B cell (primary cell): Measurements from ENCODE around the gene RPL10. TPM values are rescaled to one million over a fixed set of nuclear protein-coding genes. Genes with fewer than 3 reads are reported as not detected.

ENCODE experiments used
- ATAC-seq: fragments of 200-7000 bp; cut with Tn5 transposase; one replicate; pipeline ENCODE4 v1.10.0; 2021; ENCODE audit warnings: low read depth, mild to moderate bottlenecking, moderate number of reproducible peaks, moderate library complexity
- CTCF ChIA-PET: fragments of 350-600 bp; sonication (Branson Sonifier 250); formaldehyde crosslinking; loops from one replicate; lab custom pipeline; 2021; ENCODE audit warnings: antibody characterized with exemption, inconsistent platforms; lab: Charles Lee
- POLR2A ChIA-PET: fragments of 350-600 bp; sonication (Branson Sonifier 250); formaldehyde crosslinking; loops from one replicate; lab custom pipeline; 2021; ENCODE audit warnings: antibody characterized with exemption; lab: Charles Lee
- DNase-seq: peaks from one replicate; pipeline ENCODE4 v3.0.0; 2013
- H2AFZ ChIP-seq: 2 replicates; pipeline ENCODE4 v1.6.1; 2012; ENCODE audit warnings: mild to moderate bottlenecking, low read depth, low read length; ENCODE audit not compliant: insufficient read depth, poor library complexity, severe bottlenecking
- H3K27ac ChIP-seq, 2 donors: 1 replicate in 1 of 2; 2 replicates in 1 of 2; pipeline ENCODE4 v1.5.1; 2012 to 2013; ENCODE audit warnings: low read length in 2 of 2, mild to moderate bottlenecking in 2 of 2, moderate library complexity in 1 of 2
- H3K27me3 ChIP-seq, 4 experiments: fragments of 200-600 bp in 1 of 4; sonication (generic) in 1 of 4; replicated peaks in 1 of 4; 1 replicate in 2 of 4; 2 replicates in 2 of 4; pipeline versions ENCODE4 v1.6.1 to v1.7.0; 2013 to 2016; ENCODE audit warnings: low read length in 3 of 4, mild to moderate bottlenecking in 2 of 4, mixed read lengths in 1 of 4, moderate library complexity in 1 of 4; ENCODE audit not compliant: insufficient read depth in 4 of 4, control insufficient read depth in 3 of 4; ENCODE audit errors: control extremely low read depth in 1 of 4
- H3K36me3 ChIP-seq, 2 experiments: replicated peaks in 1 of 2; 1 replicate in 1 of 2; 2 replicates in 1 of 2; pipeline versions ENCODE4 v1.6.1 to v1.7.1; 2013; ENCODE audit warnings: low read length in 1 of 2; ENCODE audit not compliant: insufficient read depth in 2 of 2, control insufficient read depth in 1 of 2; ENCODE audit errors: control extremely low read depth in 1 of 2, extremely low read depth in 1 of 2
- H3K4me1 ChIP-seq, 2 donors: fragments of 200-600 bp in 1 of 2; sonication (generic) in 1 of 2; 1 replicate in 1 of 2; 2 replicates in 1 of 2; pipeline versions ENCODE4 v1.5.1 to v1.6.1; 2013 to 2017; ENCODE audit warnings: low read length in 2 of 2; ENCODE audit not compliant: control insufficient read depth in 2 of 2, insufficient read depth in 2 of 2
- H3K4me2 ChIP-seq: replicated peaks from 2 replicates; pipeline ENCODE3; 2012; ENCODE audit warnings: mild to moderate bottlenecking, low read depth, low read length; ENCODE audit not compliant: poor library complexity, severe bottlenecking
- H3K4me3 ChIP-seq, 5 experiments: fragments of 200-600 bp in 1 of 5; sonication (generic) in 1 of 5; 1 replicate in 3 of 5; 2 replicates in 2 of 5; pipeline versions ENCODE4 v1.5.1 to v1.7.0; 2011 to 2016; ENCODE audit warnings: low read length in 4 of 5, mild to moderate bottlenecking in 4 of 5, low read depth in 2 of 5, control low read depth in 1 of 5, moderate library complexity in 1 of 5; ENCODE audit not compliant: insufficient read depth in 1 of 5; ENCODE audit errors: control extremely low read depth in 1 of 5, extremely low read depth in 1 of 5
- H3K79me2 ChIP-seq: fragments of 200-600 bp; sonication (generic); one replicate; pipeline ENCODE4 v1.6.0; 2016; ENCODE audit warnings: low read length; ENCODE audit not compliant: control insufficient read depth, insufficient read depth
- H3K9ac ChIP-seq: fragments of 200-600 bp; sonication (generic); 2 replicates; pipeline ENCODE4 v1.6.1; 2017; ENCODE audit warnings: mild to moderate bottlenecking, low read length, moderate library complexity
- H3K9me3 ChIP-seq, 3 donors: one replicate each; pipeline versions ENCODE4 v1.6.1 to v1.7.1; 2013; ENCODE audit warnings: low read length in 2 of 3; ENCODE audit not compliant: control insufficient read depth in 2 of 3, insufficient read depth in 1 of 3; ENCODE audit errors: control extremely low read depth in 1 of 3
- H4K20me1 ChIP-seq: 2 replicates; pipeline ENCODE4 v1.6.0; 2012; ENCODE audit warnings: mild to moderate bottlenecking, low read length; ENCODE audit not compliant: insufficient read depth, control insufficient read depth, poor library complexity, severe bottlenecking
- H3K27ac Mint-ChIP-seq: one replicate; pipeline ENCODE4 v1.8.0; 2021; ENCODE audit warnings: mixed read lengths
- H3K27me3 Mint-ChIP-seq: one replicate; pipeline ENCODE4 v1.8.0; 2021; ENCODE audit warnings: mixed read lengths
- H3K4me1 Mint-ChIP-seq: one replicate; pipeline ENCODE4 v1.8.0; 2021; ENCODE audit warnings: mixed read lengths
- H3K4me3 Mint-ChIP-seq: one replicate; pipeline ENCODE4 v1.8.0; 2021; ENCODE audit warnings: mixed read lengths
- H3K9me3 Mint-ChIP-seq: one replicate; pipeline ENCODE4 v1.8.0; 2022; ENCODE audit warnings: mixed read lengths; ENCODE audit not compliant: insufficient read depth
- EZH2 ChIP-seq: IDR thresholded peaks from 2 replicates; pipeline ENCODE4 v1.6.1; 2012; ENCODE audit warnings: borderline replicate concordance, low read depth, mild to moderate bottlenecking, moderate library complexity, low read length; ENCODE audit not compliant: insufficient read depth, poor library complexity, severe bottlenecking
- WGBS: methylation state at CpG from one replicate; pipeline ENCODE4 v1.1.5; 2013; ENCODE audit warnings: missing lambda C conversion rate; ENCODE audit not compliant: insufficient coverage; 5-methylcytosine and 5-hydroxymethylcytosine counted together
- intact Hi-C: fragments of 100-400 bp; cut with micrococcal nuclease; formaldehyde crosslinking; loops from one replicate; pipeline ENCODE4 v1.10.0; 2022
- polyA plus RNA-seq: library from polyadenylated mRNA; depleted of rRNA; stranded (reverse); fragments of >200 nt; gene quantifications from 2 replicates; pipeline ENCODE4 v1.2.3, GENCODE V29; 2012
- total RNA-seq, 2 donors: library from RNA; stranded (reverse); fragments of 120-200 nt in 1 of 2; gene quantifications; 1 replicate in 1 of 2; 2 replicates in 1 of 2; pipeline versions ENCODE4 v1.2.3 to v1.2.4, GENCODE V29; 2013 to 2022
- TF ChIP-seq, protein P1 (sequence below): fragments of 200-600 bp; IDR thresholded peaks from one replicate; pipeline ENCODE4 v1.8.0; 2022; ENCODE audit warnings: antibody characterized with exemption, mild to moderate bottlenecking

RPL10 gene
- total and polyA plus RNA-seq, 2 donors (not counting 1 experiment from before 2014, with no cell fraction given): 4,073 to 16,482 TPM

- CTCF ChIA-PET: no interaction called here
- intact Hi-C loops: no loop called here
- Histone ChIP-seq H3K4me2 (no peak overlapping the region), H3K9ac (no peak overlapping the region), H4K20me1 (no peaks in the 10 kb centered on the region), H3K4me3 (no peak overlapping the region), H3K9me3 (peaks cover 0 to 4% (median 0%) of the 10 kb centered on the region in 3 donors), H3K27ac (peak overlapping the region in 1 of 2 donors; percentile 43), H3K4me1 (peaks cover 41 to 63% of the 10 kb centered on the region in 2 donors), H2AFZ (no peak overlapping the region), H3K36me3 (peaks cover 0 to 55% of the 10 kb centered on the region in 2 experiments), H3K27me3 (no peaks in the 10 kb centered on the region), H3K79me2 (no peaks in the 10 kb centered on the region)
- TF ChIP-seq, protein P1, sequence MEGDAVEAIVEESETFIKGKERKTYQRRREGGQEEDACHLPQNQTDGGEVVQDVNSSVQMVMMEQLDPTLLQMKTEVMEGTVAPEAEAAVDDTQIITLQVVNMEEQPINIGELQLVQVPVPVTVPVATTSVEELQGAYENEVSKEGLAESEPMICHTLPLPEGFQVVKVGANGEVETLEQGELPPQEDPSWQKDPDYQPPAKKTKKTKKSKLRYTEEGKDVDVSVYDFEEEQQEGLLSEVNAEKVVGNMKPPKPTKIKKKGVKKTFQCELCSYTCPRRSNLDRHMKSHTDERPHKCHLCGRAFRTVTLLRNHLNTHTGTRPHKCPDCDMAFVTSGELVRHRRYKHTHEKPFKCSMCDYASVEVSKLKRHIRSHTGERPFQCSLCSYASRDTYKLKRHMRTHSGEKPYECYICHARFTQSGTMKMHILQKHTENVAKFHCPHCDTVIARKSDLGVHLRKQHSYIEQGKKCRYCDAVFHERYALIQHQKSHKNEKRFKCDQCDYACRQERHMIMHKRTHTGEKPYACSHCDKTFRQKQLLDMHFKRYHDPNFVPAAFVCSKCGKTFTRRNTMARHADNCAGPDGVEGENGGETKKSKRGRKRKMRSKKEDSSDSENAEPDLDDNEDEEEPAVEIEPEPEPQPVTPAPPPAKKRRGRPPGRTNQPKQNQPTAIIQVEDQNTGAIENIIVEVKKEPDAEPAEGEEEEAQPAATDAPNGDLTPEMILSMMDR: no peak
- no peak for TF ChIP-seq EZH2
- 96% methylated on average over 5 of the region's 24 CpGs for WGBS
- Mint-ChIP-seq H3K4me1 (peaks cover 35% of the 10 kb centered on the region), H3K27me3 (no peaks in the 10 kb centered on the region), H3K27ac (peak overlapping the region; percentile 68), H3K4me3 (no peak overlapping the region), H3K9me3 (no peaks in the 10 kb centered on the region)
- POLR2A ChIA-PET: no interaction called here
- ATAC-seq: no peak
- no peak for DNase-seq
Measured at GRCh38 chrX:154348646-154349358, 49.4 kb upstream of the RPL10 start.

DNA sequence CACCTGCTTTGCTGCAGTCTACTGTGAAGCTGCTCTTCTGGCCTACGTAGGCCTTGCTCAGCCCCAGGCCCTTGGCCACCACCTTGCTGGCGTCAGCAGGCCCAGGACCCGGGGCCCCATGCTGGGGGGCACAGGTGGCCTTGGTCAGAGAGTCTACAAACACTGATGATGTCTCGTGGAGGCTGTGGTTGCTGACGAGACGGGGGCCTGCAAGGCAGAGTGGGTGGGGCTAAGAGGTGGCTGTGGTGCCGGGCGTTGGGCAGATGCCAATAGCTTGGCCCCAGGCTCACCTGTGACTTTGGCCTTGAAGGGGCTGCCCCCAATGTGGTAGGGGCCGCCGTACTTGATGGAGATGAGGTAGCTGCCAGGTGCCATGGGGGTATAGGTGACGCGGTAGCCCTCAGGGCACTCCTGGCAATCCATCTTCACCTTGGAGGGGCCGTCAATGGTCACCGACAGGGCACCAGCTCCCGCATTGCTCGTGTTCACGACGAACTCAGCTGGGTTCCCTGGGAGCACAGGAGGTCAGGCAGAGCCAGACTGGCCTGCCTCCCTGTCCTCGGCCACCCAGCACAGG is 48.7 kb upstream of the RPL10 start:
- no peak overlapping the region for H3K4me3 Mint-ChIP-seq
- peaks cover 0 to 61% of the 10 kb centered on the region in 2 experiments for H3K36me3 ChIP-seq

More for the DNA sequence above, 48.7 kb upstream of the RPL10 start:
- POLR2A ChIA-PET: interaction anchor here (0.6 kb wide), 1 partner anchor 30 kb away, joined by 5 read pairs; no protein-coding TSS in a partner anchor
- Histone ChIP-seq H4K20me1 (no peaks in the 10 kb centered on the region), H3K4me2 (no peak overlapping the region), H3K27me3 (no peaks in the 10 kb centered on the region), H3K4me3 (no peak overlapping the region), H2AFZ (no peak overlapping the region), H3K9me3 (peaks cover 0 to 4% (median 0%) of the 10 kb centered on the region in 3 donors), H3K27ac (peak overlapping the region in 1 of 2 donors; percentile 43), H3K9ac (no peak overlapping the region), H3K79me2 (no peaks in the 10 kb centered on the region), H3K4me1 (peaks cover 41 to 63% of the 10 kb centered on the region in 2 donors)
- Mint-ChIP-seq H3K4me1 (peaks cover 35% of the 10 kb centered on the region), H3K9me3 (no peaks in the 10 kb centered on the region), H3K27me3 (no peaks in the 10 kb centered on the region), H3K27ac (peak overlapping the region; percentile 46)
- TF ChIP-seq, protein P1: no peak
- TF ChIP-seq EZH2: no peak
- intact Hi-C loops: no loop called here
- CTCF ChIA-PET: no interaction called here
- no peak for ATAC-seq
- DNase-seq: no peak
- WGBS: 94% methylated on average over 14 of the region's 19 CpGs
